ENCODE data around the gene RHBDD2. TPM values are rescaled to one million over a fixed set of nuclear protein-coding genes. Genes with fewer than 3 reads are reported as not detected.

The RHBDD2 gene
- total and polyA plus RNA-seq, 9 of the 15 experiments (the other 6 are each of a cell fraction or from before 2014, with no cell fraction given) = 3.3 to 36.7 (median 17.9) TPM

DNA sequence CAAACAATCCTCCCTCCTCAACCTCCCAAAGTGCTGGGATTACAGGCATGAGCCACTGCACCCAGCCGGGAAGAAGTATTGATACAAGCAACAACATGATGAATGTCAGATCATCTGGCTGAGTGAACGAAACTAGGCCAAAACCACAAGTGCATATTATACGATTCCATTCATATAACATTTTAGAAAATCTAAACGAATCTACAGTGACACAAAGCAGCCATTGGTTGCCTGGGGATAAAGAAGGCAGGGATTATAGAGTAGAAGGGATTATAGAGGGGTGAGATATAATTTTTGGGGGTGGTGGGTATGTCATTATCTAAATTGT is 11.5 kb upstream of the RHBDD2 start:
- Histone ChIP-seq H3K9ac (ENCODE audit: insufficient read depth in 1 of 2, low read depth in 2 of 2, low read length in 2 of 2) (peak overlapping the region in 1 of 2 experiments; percentile 31; a peak in 1 of 4 replicates), H3K27ac (ENCODE audit: extremely low read depth, low read depth, low read length) (peak overlapping the region; percentile 11; the same call in 1 of the 3 replicates), H3K9me1 (ENCODE audit: control insufficient read depth, insufficient read depth, low read length) (no peaks in the 10 kb centered on the region), H3K4me2 (ENCODE audit: insufficient read depth, low read length) (peak overlapping the region; percentile 38; the same call in 1 of the 2 replicates), H3K36me3 (ENCODE audit: control insufficient read depth, insufficient read depth, low read length) (no peaks in the 10 kb centered on the region; the same call in 2 of the 3 replicates), H3K79me2 (ENCODE audit: control insufficient read depth, insufficient read depth, low read length) (no peaks in the 10 kb centered on the region), H3K4me1 (replicated peaks in 1 of 2; ENCODE audit: control insufficient read depth in 2 of 2, insufficient read depth in 2 of 2, low read length in 2 of 2) (peaks cover 14 to 21% of the 10 kb centered on the region in 2 experiments; a peak in 4 of 5 replicates), H4K20me1 (replicated peaks; ENCODE audit: control insufficient read depth, insufficient read depth, low read length) (no peaks in the 10 kb centered on the region), H3K4me3 (no peak overlapping the region), H3K27me3 (ENCODE audit: control insufficient read depth in 2 of 2, insufficient read depth in 2 of 2, low read length in 2 of 2) (no peaks in the 10 kb centered on the region), H3K9me3 (replicated peaks; ENCODE audit: control insufficient read depth, insufficient read depth, low read depth, low read length) (no peaks in the 10 kb centered on the region), H2AFZ (ENCODE audit: low read depth, low read length) (peak overlapping the region; percentile 35; the same call in 1 of the 2 replicates)
- ChIA-PET POLR2A (interaction anchor here (0.8 to 1.4 kb wide), 3 partner anchors 11 to 153 kb away, joined by 3 to 4 read pairs (median 4); no protein-coding TSS in a partner anchor), CTCF (ENCODE audit: low intra/inter-chr PET ratio) (interaction anchor here (0.6 to 4.3 kb wide), 3 partner anchors 150 to 447 kb away, joined by 3 to 95 read pairs (median 3); no protein-coding TSS in a partner anchor)
- DNase-seq (ENCODE audit: extremely low read depth in 1 of 4, low spot score in 3 of 4) (no peak), FAIRE-seq (no peak), ATAC-seq (no peak)
- in situ Hi-C loops (cut with MboI) (loop anchor here (5.0 kb wide), 1 partner anchor 155 kb away; no protein-coding TSS in a partner anchor), intact Hi-C loops (cut with micrococcal nuclease) (loop anchor here (1.0 to 5.0 kb wide), 4 partner anchors 105 to 445 kb away; no protein-coding TSS in a partner anchor)
- no TSS peak for BruUV-seq (replicated peaks)
- 24% methylated on average over 4 of the region's 4 CpGs for WGBS (ENCODE audit: insufficient coverage, low coverage, missing lambda C conversion rate)
- TF ChIP-seq SRSF1 (IDR thresholded peaks at IDR 0.05; ENCODE audit: low read depth, low read length) (no peak), ZNF133 (CRISPR knock-in tag; IDR thresholded peaks at IDR 0.05) (no peak), ZSCAN32 (CRISPR knock-in tag; IDR thresholded peaks at IDR 0.05) (no peak), NFYB (IDR thresholded peaks at IDR 0.05; ENCODE audit: extremely low read depth, insufficient read length) (no peak), ESRRA (IDR thresholded peaks at IDR 0.05; ENCODE audit: borderline replicate concordance, low read depth) (no peak), ETV1 (tag; conservative IDR thresholded peaks at IDR 0.05; ENCODE audit: low read depth) (no peak), SMARCE1 (IDR thresholded peaks at IDR 0.05) (0 out of 2 replicates have a peak, but pooled peaks have one; percentile 6), CREBBP (IDR thresholded peaks at IDR 0.05; ENCODE audit: low read depth, low read length) (no peak), CEBPB (tag; IDR thresholded peaks at IDR 0.05) (peak; percentile 89), NR4A1 (CRISPR knock-in tag; IDR thresholded peaks at IDR 0.05) (no peak), NR4A1 (tag; IDR thresholded peaks at IDR 0.05) (no peak)
- TF ChIP-seq, protein P1, sequence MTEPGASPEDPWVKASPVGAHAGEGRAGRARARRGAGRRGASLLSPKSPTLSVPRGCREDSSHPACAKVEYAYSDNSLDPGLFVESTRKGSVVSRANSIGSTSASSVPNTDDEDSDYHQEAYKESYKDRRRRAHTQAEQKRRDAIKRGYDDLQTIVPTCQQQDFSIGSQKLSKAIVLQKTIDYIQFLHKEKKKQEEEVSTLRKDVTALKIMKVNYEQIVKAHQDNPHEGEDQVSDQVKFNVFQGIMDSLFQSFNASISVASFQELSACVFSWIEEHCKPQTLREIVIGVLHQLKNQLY (CRISPR knock-in tag; conservative IDR thresholded peaks at IDR 0.05) = no peak
- TF ChIP-seq, protein P2, sequence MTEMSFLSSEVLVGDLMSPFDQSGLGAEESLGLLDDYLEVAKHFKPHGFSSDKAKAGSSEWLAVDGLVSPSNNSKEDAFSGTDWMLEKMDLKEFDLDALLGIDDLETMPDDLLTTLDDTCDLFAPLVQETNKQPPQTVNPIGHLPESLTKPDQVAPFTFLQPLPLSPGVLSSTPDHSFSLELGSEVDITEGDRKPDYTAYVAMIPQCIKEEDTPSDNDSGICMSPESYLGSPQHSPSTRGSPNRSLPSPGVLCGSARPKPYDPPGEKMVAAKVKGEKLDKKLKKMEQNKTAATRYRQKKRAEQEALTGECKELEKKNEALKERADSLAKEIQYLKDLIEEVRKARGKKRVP (CRISPR knock-in tag; IDR thresholded peaks at IDR 0.05) = no peak
- TF ChIP-seq, protein P3, sequence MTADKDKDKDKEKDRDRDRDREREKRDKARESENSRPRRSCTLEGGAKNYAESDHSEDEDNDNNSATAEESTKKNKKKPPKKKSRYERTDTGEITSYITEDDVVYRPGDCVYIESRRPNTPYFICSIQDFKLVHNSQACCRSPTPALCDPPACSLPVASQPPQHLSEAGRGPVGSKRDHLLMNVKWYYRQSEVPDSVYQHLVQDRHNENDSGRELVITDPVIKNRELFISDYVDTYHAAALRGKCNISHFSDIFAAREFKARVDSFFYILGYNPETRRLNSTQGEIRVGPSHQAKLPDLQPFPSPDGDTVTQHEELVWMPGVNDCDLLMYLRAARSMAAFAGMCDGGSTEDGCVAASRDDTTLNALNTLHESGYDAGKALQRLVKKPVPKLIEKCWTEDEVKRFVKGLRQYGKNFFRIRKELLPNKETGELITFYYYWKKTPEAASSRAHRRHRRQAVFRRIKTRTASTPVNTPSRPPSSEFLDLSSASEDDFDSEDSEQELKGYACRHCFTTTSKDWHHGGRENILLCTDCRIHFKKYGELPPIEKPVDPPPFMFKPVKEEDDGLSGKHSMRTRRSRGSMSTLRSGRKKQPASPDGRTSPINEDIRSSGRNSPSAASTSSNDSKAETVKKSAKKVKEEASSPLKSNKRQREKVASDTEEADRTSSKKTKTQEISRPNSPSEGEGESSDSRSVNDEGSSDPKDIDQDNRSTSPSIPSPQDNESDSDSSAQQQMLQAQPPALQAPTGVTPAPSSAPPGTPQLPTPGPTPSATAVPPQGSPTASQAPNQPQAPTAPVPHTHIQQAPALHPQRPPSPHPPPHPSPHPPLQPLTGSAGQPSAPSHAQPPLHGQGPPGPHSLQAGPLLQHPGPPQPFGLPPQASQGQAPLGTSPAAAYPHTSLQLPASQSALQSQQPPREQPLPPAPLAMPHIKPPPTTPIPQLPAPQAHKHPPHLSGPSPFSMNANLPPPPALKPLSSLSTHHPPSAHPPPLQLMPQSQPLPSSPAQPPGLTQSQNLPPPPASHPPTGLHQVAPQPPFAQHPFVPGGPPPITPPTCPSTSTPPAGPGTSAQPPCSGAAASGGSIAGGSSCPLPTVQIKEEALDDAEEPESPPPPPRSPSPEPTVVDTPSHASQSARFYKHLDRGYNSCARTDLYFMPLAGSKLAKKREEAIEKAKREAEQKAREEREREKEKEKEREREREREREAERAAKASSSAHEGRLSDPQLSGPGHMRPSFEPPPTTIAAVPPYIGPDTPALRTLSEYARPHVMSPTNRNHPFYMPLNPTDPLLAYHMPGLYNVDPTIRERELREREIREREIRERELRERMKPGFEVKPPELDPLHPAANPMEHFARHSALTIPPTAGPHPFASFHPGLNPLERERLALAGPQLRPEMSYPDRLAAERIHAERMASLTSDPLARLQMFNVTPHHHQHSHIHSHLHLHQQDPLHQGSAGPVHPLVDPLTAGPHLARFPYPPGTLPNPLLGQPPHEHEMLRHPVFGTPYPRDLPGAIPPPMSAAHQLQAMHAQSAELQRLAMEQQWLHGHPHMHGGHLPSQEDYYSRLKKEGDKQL (CRISPR knock-in tag; IDR thresholded peaks at IDR 0.05; ENCODE audit: borderline replicate concordance) = no peak

Data from K562 (cell line).